ENCODE data around the gene FRAS1. TPM values are rescaled to one million over a fixed set of nuclear protein-coding genes. Genes with fewer than 3 reads are reported as not detected.
"Not testable (repeated sequence)": the region's sequence is repeated elsewhere in the genome, so short reads cannot be mapped to it uniquely, and the experiment has no call there.

The FRAS1 gene
- total RNA-seq, 1 donor from 2014 or later: 20.2 TPM

DNA sequence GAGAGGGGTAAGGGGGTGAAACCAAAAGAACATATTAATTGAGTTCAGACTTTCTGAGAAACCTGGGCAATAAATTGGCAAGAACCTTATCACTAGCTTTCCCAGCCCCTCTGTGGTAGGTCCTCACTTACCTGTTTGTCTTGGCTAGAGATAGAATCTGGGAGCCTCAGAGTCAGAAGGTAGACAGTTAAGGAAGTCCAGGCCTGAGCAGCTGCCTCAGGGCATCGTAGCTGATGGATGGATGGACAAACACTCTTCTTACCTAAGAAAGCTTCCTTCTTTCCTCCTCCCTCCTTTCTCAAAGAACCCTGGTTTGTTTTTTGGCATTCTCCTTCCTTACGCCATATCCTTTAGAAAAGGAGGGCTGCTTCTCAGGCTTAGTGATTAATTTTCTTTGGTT, 24.4 kb downstream of the FRAS1 start:
- Histone ChIP-seq H3K4me3 (no peak overlapping the region), H3K4me1 (no peaks in the 10 kb centered on the region), H3K9me3 (no peaks in the 10 kb centered on the region), H3K27me3 (no peaks in the 10 kb centered on the region), H3K27ac (no peak overlapping the region), H3K36me3 (no peaks in the 10 kb centered on the region)
- intact Hi-C loops (cut with DNase I): no loop called here
- no peak for ATAC-seq
- no peak for DNase-seq
- TF ChIP-seq, protein P1, sequence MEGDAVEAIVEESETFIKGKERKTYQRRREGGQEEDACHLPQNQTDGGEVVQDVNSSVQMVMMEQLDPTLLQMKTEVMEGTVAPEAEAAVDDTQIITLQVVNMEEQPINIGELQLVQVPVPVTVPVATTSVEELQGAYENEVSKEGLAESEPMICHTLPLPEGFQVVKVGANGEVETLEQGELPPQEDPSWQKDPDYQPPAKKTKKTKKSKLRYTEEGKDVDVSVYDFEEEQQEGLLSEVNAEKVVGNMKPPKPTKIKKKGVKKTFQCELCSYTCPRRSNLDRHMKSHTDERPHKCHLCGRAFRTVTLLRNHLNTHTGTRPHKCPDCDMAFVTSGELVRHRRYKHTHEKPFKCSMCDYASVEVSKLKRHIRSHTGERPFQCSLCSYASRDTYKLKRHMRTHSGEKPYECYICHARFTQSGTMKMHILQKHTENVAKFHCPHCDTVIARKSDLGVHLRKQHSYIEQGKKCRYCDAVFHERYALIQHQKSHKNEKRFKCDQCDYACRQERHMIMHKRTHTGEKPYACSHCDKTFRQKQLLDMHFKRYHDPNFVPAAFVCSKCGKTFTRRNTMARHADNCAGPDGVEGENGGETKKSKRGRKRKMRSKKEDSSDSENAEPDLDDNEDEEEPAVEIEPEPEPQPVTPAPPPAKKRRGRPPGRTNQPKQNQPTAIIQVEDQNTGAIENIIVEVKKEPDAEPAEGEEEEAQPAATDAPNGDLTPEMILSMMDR (IDR thresholded peaks at IDR 0.05): no peak

DNA sequence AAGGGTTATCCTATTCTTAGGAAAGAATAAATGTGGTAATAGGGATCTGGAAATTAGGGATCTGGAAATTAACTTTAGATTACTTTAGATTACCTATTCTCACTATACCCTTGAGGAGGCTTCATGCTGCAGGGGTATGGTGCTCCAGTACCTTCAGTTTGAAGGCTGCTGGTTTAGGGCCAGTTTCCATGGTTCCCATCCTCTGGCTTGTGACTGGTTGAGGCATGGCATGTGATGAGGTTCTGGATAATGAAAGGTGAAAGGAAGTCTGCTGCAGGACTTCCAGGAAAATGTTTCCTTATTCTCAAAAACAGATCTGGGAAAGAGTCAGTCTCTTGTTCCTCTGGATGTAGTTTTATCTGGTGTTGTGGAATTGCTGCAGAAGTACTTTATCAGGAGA, 25.9 kb downstream of the FRAS1 start:
- intact Hi-C loops (cut with DNase I): no loop called here
- H3K4me3 ChIP-seq: no peak overlapping the region
- no peak overlapping the region for H3K27ac ChIP-seq
- ATAC-seq (no peak), DNase-seq (no peak)
- TF ChIP-seq, protein P1 (IDR thresholded peaks at IDR 0.05): no peak
- no peaks in the 10 kb centered on the region for H3K36me3 ChIP-seq
- H3K27me3 ChIP-seq: no peaks in the 10 kb centered on the region
- no peaks in the 10 kb centered on the region for H3K9me3 ChIP-seq
- no peaks in the 10 kb centered on the region for H3K4me1 ChIP-seq

GRCh38 chr4:78091534-78091933, 34.4 kb downstream of the FRAS1 start:
- intact Hi-C loops (cut with DNase I): no loop called here
- no peak for DNase-seq

GRCh38 chr4:78092350-78092749, 35.2 kb downstream of the FRAS1 start:
- DNase-seq; H3K4me1 ChIP-seq; ATAC-seq; H3K36me3 ChIP-seq; H3K27ac ChIP-seq; H3K4me3 ChIP-seq; H3K9me3 ChIP-seq; intact Hi-C loops (cut with DNase I); H3K27me3 ChIP-seq: not testable (repeated sequence)

More at GRCh38 chr4:78091534-78091933, 34.4 kb downstream of the FRAS1 start:
- no peak for ATAC-seq
- Histone ChIP-seq H3K36me3 (no peaks in the 10 kb centered on the region), H3K4me1 (no peaks in the 10 kb centered on the region), H3K27me3 (no peaks in the 10 kb centered on the region), H3K27ac (no peak overlapping the region), H3K4me3 (no peak overlapping the region), H3K9me3 (no peaks in the 10 kb centered on the region)
- TF ChIP-seq, protein P1 (IDR thresholded peaks at IDR 0.05): no peak

DNA sequence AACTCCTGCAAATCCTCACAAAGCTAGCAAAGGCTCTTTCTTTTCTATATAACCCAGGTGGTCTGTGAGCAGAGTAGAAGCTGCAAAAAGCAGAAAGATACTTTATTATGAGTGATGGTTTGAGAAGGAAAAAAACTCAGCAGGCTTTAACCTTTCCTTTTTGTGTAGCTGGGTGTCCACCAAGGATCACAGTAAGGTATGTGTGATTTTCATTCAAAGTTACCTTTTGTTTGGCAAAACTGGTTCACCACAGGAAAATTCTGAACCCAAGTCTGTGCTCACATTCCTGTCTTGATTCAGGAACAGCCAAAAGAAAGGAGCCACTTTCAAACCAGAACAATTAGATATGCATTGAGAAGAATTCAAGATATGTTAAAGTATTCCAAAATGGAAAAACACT, 35.7 kb downstream of the FRAS1 start:
- TF ChIP-seq, protein P1 (IDR thresholded peaks at IDR 0.05): no peak

DNA sequence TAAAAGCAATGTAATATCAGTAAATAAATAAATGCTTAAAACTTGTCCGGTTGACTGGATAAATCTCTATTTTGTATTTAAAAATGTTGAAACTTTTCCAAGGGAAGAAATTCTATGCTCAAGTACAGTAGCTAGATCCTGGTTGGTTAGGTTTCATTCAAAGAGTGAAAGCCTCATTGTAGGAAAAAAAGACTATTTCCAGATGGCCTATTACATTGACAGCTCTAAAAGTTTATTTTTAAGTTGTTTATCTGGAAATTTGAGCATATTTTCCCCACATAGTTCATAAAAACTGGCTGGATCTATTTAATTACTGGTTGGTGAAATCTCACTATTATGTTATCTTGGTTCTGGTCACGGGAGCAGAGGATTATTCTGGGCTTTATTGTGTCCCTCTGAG, 38.0 kb downstream of the FRAS1 start:
- no peaks in the 10 kb centered on the region for H3K27me3 ChIP-seq
- no peaks in the 10 kb centered on the region for H3K36me3 ChIP-seq
- no peak overlapping the region for H3K4me3 ChIP-seq
- TF ChIP-seq, protein P1 (IDR thresholded peaks at IDR 0.05): no peak
- no peak overlapping the region for H3K27ac ChIP-seq
- no peaks in the 10 kb centered on the region for H3K9me3 ChIP-seq
- H3K4me1 ChIP-seq: peaks cover 6% of the 10 kb centered on the region
- DNase-seq (no peak), ATAC-seq (no peak)
- intact Hi-C loops (cut with DNase I): no loop called here

More for the DNA sequence above, 35.7 kb downstream of the FRAS1 start:
- no peak for ATAC-seq
- Histone ChIP-seq H3K27ac (no peak overlapping the region), H3K27me3 (no peaks in the 10 kb centered on the region), H3K4me1 (no peaks in the 10 kb centered on the region), H3K9me3 (no peaks in the 10 kb centered on the region), H3K36me3 (no peaks in the 10 kb centered on the region), H3K4me3 (no peak overlapping the region)
- intact Hi-C loops (cut with DNase I): no loop called here
- DNase-seq: no peak

Measured in upper lobe of right lung (tissue), 1 donor.